GM19043 (cell line): ENCODE results near the gene AADAC.
A peak's percentile ranks its signal among the peaks of the same experiment; 100 is the strongest.
"Not testable (repeated sequence)": the region's sequence is repeated elsewhere in the genome, so short reads cannot be mapped to it uniquely, and the experiment has no call there.

ENCODE experiments used
- ATAC-seq: cut with Tn5 transposase; IDR thresholded peaks from one replicate; pipeline ENCODE4 v1.9.1; 2021; ENCODE audit warnings: low read depth; ENCODE audit not compliant: unreplicated experiment

AADAC gene

DNA sequence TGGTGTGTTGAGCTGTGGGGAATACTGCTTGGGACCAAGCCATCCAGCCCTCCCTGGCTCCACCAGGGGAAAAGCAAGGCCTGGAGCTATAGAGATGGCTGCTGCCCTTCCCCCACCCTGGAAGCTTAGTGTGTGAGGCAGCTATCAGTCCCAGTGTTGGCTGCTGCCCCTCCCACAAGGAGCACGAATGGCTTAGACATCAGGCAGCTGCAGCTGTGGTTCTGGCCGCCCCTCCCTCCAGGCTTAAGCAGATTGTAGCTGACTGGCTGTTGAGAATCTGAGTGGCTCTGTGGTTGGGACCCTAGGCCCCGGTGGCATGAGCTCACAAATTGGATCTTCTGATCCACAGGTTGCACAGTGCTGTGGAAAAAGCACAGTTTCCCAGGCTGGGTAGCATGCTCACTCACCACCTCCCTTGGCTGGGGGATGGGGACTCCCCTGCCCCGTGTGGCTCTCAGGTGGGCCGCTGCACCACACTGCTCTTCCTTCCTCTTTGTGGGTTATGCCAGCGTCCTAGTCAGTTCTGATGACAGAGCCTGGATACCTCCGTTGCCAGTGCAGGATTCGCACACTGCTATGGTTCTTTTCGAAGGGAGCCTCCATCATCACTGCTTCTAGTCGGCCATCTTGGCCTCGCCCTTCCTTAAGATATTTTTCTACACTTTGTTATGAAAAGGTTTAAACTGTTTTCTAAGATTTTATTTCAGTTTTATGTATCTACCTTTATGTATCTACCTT, 38.3 kb downstream of the AADAC start:
- no peak for ATAC-seq

- no peak for ATAC-seq
Measured at GRCh38 chr3:151856118-151856517, 42.2 kb downstream of the AADAC start.

DNA sequence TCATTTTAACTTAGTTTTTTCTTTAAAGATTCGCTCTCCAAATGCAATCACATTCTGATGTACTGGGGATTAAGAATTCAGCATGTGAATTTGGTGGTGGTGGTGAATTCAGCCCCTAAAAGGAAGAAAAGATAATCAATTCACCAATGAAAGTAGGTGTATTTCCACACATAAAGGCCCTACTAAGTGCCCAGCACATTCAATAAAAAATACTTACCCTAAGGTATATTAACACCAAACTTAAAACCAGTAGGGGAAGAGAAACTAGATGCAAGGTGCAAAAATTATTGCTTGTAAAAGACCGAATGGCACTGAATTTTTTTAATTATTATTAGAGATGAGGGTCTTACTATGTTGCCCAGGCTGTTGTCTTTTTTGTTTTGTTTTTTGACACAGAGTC, 42.7 kb downstream of the AADAC start:
- no peak for ATAC-seq

- ATAC-seq, result no peak
Measured at GRCh38 chr3:151859233-151859673, 45.3 kb downstream of the AADAC start.

- no peak for ATAC-seq
Measured at GRCh38 chr3:151859905-151860304, 46.0 kb downstream of the AADAC start.

DNA sequence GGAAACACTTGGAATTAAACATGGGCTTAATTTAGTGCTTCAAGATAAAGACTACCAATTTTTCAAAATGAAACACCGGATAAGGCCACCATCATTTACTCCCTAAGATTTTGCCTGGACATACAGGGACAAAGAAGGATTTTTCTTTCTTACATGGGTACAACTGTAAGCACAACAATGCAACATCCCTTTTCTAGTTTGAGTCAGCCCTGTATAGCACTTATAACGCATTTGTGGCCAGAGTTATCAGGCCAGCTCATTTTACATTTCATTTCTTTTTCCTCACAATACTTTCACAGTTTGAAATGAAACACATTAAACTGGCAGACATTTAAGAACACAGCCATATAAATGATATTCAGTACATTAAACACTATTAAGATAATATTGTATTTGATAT, 49.7 kb downstream of the AADAC start:
- no peak for ATAC-seq

DNA sequence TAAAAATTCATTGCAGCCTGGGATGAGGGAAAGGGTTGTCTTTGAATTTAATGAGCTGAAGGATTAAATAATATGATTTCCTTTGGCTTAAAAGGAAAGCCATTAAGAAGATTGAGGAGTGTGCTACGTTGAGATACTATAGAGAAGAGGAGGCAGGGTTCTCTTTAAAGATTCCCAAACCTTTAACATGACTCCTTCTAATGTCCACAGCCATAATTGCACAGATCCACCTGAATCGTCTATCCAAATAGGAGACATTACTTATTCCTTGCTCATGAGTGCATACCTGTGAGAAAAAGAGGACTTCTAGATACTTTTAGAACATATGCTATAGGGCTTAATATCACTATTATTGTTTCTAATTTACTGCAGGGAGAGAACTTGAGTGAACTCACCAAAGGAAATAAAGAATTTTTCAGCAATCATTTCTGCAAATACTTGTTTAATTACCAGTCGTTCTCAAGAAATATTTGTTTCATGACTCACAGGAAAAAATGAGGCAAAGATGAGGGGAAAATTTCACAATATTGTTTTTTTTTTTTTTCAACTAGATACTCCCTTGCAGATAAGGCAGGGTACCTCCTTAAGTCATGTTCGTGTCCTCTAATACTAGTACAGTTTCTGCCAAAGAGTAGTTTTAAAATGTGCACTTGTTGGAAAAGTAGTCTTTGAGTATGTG, 50.6 kb downstream of the AADAC start:
- ATAC-seq, result no peak

- no peak for ATAC-seq
Measured at GRCh38 chr3:151866711-151867410, 52.9 kb downstream of the AADAC start.

- no peak for ATAC-seq
Measured at GRCh38 chr3:151867666-151868065, 53.8 kb downstream of the AADAC start.

GRCh38 chr3:151869181-151869580, 55.3 kb downstream of the AADAC start:
- no peak for ATAC-seq

- peak; percentile 69 for ATAC-seq
Measured at GRCh38 chr3:151871639-151872468, 57.9 kb downstream of the AADAC start.

- ATAC-seq, result no peak
Measured at GRCh38 chr3:151873398-151873797, 59.5 kb downstream of the AADAC start, which contains the start of gene SUCNR1. SUCNR1 (plus strand) TSS chr3:151873643; CDS start chr3:151879893, 6,250 bp downstream.

GRCh38 chr3:151874079-151874478, 60.2 kb downstream of the AADAC start:
- not testable (repeated sequence) for ATAC-seq

- ATAC-seq, result peak; percentile 70
Measured at GRCh38 chr3:151875759-151876158, 61.8 kb downstream of the AADAC start.

- ATAC-seq, result no peak
Measured at GRCh38 chr3:151877269-151877668, 63.4 kb downstream of the AADAC start.
